ENCODE results near the gene CPNE9. TPM values are rescaled to one million over a fixed set of nuclear protein-coding genes. Genes with fewer than 3 reads are reported as not detected.
"Not testable (repeated sequence)": the region's sequence is repeated elsewhere in the genome, so short reads cannot be mapped to it uniquely, and the experiment has no call there.

The CPNE9 gene
- total and polyA plus RNA-seq, 2 of the 8 experiments (the other 6 are each of a cell fraction or from before 2014, with no cell fraction given), result 4.8 to 6.0 TPM

- not testable (repeated sequence) for H3K9ac ChIP-seq (replicated peaks in 1 of 4; ENCODE audit: extremely low read depth in 1 of 4, low read depth in 3 of 4, low read length in 3 of 4); H4K91ac ChIP-seq (replicated peaks; ENCODE audit: insufficient read length, low read length); H3K4ac ChIP-seq (replicated peaks; ENCODE audit: insufficient read length, low read depth, low read length); H3K36me3 ChIP-seq (ENCODE audit: control insufficient read depth in 2 of 4, insufficient read depth in 4 of 4, low read length in 3 of 4); H2BK120ac ChIP-seq (replicated peaks; ENCODE audit: low read depth, low read length); H3K56ac ChIP-seq (replicated peaks; ENCODE audit: insufficient read length, low read depth, low read length); H2BK20ac ChIP-seq (ENCODE audit: low read length); FAIRE-seq; DNase-seq (ENCODE audit: low read depth in 1 of 2, low spot score in 2 of 2); H3K23me2 ChIP-seq (ENCODE audit: low read depth, low read length); H3K79me2 ChIP-seq (ENCODE audit: control insufficient read depth in 1 of 2, insufficient read depth in 2 of 2, low read length in 2 of 2); H3K9me3 ChIP-seq (ENCODE audit: insufficient read depth in 2 of 2, low read depth in 1 of 2, low read length in 1 of 2); H2BK5ac ChIP-seq (ENCODE audit: low read depth, low read length); H3K27ac ChIP-seq (ENCODE audit: low read depth, low read length); H3K4me1 ChIP-seq (replicated peaks in 1 of 4; ENCODE audit: control insufficient read depth in 3 of 4, insufficient read depth in 4 of 4, low read length in 3 of 4); H2BK15ac ChIP-seq (ENCODE audit: low read length); H4K8ac ChIP-seq (ENCODE audit: extremely low read depth, insufficient read depth, low read length); H2AFZ ChIP-seq (ENCODE audit: low read length); H4K20me1 ChIP-seq (replicated peaks in 1 of 2; ENCODE audit: control insufficient read depth in 1 of 2, insufficient read depth in 2 of 2, low read length in 2 of 2); H2AK5ac ChIP-seq (ENCODE audit: low read depth, low read length); H4K5ac ChIP-seq (ENCODE audit: insufficient read length, low read depth, low read length); H3K79me1 ChIP-seq (ENCODE audit: low read depth, low read length); H3K14ac ChIP-seq (ENCODE audit: insufficient read length); H2BK12ac ChIP-seq (ENCODE audit: low read depth, low read length); H3K18ac ChIP-seq (ENCODE audit: extremely low read depth, low read length); H3K4me2 ChIP-seq (ENCODE audit: insufficient read depth in 1 of 2, low read depth in 2 of 2, low read length in 2 of 2); H3K23ac ChIP-seq (ENCODE audit: insufficient read length); H3K4me3 ChIP-seq (ENCODE audit: extremely low read depth in 1 of 4, insufficient read depth in 2 of 4, low read depth in 3 of 4, low read length in 4 of 4)
- H3K27me3 ChIP-seq (replicated peaks in 1 of 4; ENCODE audit: control insufficient read depth in 3 of 4, extremely low read depth in 1 of 4, insufficient read depth in 3 of 4, low read length in 3 of 4), result peaks cover 1 to 28% (median 23%) of the 10 kb centered on the region in 4 experiments; a peak in 6 of 7 replicates
- POLR2A ChIA-PET (ENCODE audit: partially characterized antibody), result interaction anchor here (1.1 to 5.2 kb wide), 5 partner anchors 10 to 22 kb away, joined by 3 to 43 read pairs (median 8); partner anchors contain the start of genes ARPC4, OGG1 and TADA3
- CTCF ChIA-PET (ENCODE audit: partially characterized antibody), result interaction anchor here (0.6 to 1.4 kb wide), 2 partner anchors 20 to 37 kb away, joined by 3 read pairs; no protein-coding TSS in a partner anchor
- WGBS, 2 experiments (ENCODE audit: extremely low coverage in 1 of 2, insufficient coverage in 1 of 2, insufficient read length in 1 of 2, insufficient replicate concordance in 2 of 2, low coverage in 1 of 2, low lambda C conversion rate in 2 of 2, missing lambda C conversion rate in 1 of 2), result 100% methylated on average over 1 of the region's 2 CpGs; no CpG with 5 or more reads in 1 of the 2 experiments
These were observed 67.4 kb downstream of the CPNE9 start for GRCh38 chr3:9771007-9771406.
